GM20431 (cell line): Measurements from ENCODE around the gene NFU1.

Source experiments
- in situ Hi-C: fragments of 300-500 bp; cut with MseI, MboI; formaldehyde crosslinking; loops from one replicate; pipeline ENCODE4 v1.15.0; 2020; ENCODE audit warnings: low sequenced_read_pairs; ENCODE audit not compliant: unreplicated experiment

The NFU1 gene

GRCh38 chr2:69393963-69394362, 43.3 kb downstream of the NFU1 start:
- in situ Hi-C loops = no loop called here

- in situ Hi-C loops = no loop called here
Observed at GRCh38 chr2:69390471-69390870, 46.8 kb downstream of the NFU1 start.

- in situ Hi-C loops = no loop called here
Observed at GRCh38 chr2:69390001-69390400, 47.2 kb downstream of the NFU1 start.

- in situ Hi-C loops = no loop called here
Observed at GRCh38 chr2:69389271-69389670, 48.0 kb downstream of the NFU1 start.

GRCh38 chr2:69387770-69388481, 49.3 kb downstream of the NFU1 start:
- in situ Hi-C loops = no loop called here

- in situ Hi-C loops = no loop called here
Observed at GRCh38 chr2:69386789-69387734, 50.2 kb downstream of the NFU1 start, which contains the start of gene GFPT1. GFPT1 (minus strand) TSS chr2:69387227; CDS start chr2:69387071, 156 bp downstream.

- in situ Hi-C loops = no loop called here
Observed at GRCh38 chr2:69386360-69386759, 50.9 kb downstream of the NFU1 start.

- in situ Hi-C loops = no loop called here
Observed at GRCh38 chr2:69385443-69386151, 51.6 kb downstream of the NFU1 start.

- in situ Hi-C loops = no loop called here
Observed at GRCh38 chr2:69384618-69385081, 52.6 kb downstream of the NFU1 start.

GRCh38 chr2:69383176-69383812, 53.9 kb downstream of the NFU1 start:
- in situ Hi-C loops = no loop called here

- in situ Hi-C loops = no loop called here
Observed at GRCh38 chr2:69382547-69382946, 54.7 kb downstream of the NFU1 start.

GRCh38 chr2:69381337-69381737, 55.9 kb downstream of the NFU1 start:
- in situ Hi-C loops = no loop called here

- in situ Hi-C loops = no loop called here
Observed at GRCh38 chr2:69380072-69380917, 56.9 kb downstream of the NFU1 start.

- in situ Hi-C loops = no loop called here
Observed at GRCh38 chr2:69376403-69376802, 60.8 kb downstream of the NFU1 start.

- in situ Hi-C loops = no loop called here
Observed at GRCh38 chr2:69375494-69376353, 61.5 kb downstream of the NFU1 start.

GRCh38 chr2:69372767-69373166, 64.5 kb downstream of the NFU1 start:
- in situ Hi-C loops = no loop called here

GRCh38 chr2:69369802-69370201, 67.4 kb downstream of the NFU1 start:
- in situ Hi-C loops = no loop called here

- in situ Hi-C loops = no loop called here
Observed at GRCh38 chr2:69368588-69368987, 68.6 kb downstream of the NFU1 start.
